Spleen (tissue), 7 donors: Measurements from ENCODE around the gene VGLL4.

Experiments used
- POLR2A ChIP-seq, 3 donors: fragments of 450-650 bp; IDR thresholded peaks; one replicate each; pipeline ENCODE4 v1.5.1; 2017; ENCODE audit warnings: antibody characterized with exemption in 3 of 3, mild to moderate bottlenecking in 1 of 3
- POLR2AphosphoS5 ChIP-seq, 3 donors: sonication (generic); formaldehyde crosslinking; IDR thresholded peaks; one replicate each; pipeline ENCODE4 v1.5.1; 2017; ENCODE audit warnings: antibody characterized with exemption in 3 of 3
- TF ChIP-seq, protein P1 (sequence below), 11 experiments: fragments of 200-600 bp in 7 of 11; fragments of 450-650 bp in 4 of 11; sonication (generic) in 4 of 11; IDR thresholded peaks in 8 of 11; conservative IDR thresholded peaks in 3 of 11; 1 replicate in 7 of 11; 2 replicates in 4 of 11; pipeline versions ENCODE4 v1.4.0 to v1.8.0; 2016 to 2021; ENCODE audit warnings: antibody characterized with exemption in 11 of 11, inconsistent platforms in 4 of 11, mild to moderate bottlenecking in 1 of 11
- donor health status: DM: no; HTN: no; CAD: no; lungs with moderate emphysema.
- donor health status: DM: no; HTN: no; CAD: no.
- donor health status: DM: no; HTN: no; CAD: no.

DNA sequence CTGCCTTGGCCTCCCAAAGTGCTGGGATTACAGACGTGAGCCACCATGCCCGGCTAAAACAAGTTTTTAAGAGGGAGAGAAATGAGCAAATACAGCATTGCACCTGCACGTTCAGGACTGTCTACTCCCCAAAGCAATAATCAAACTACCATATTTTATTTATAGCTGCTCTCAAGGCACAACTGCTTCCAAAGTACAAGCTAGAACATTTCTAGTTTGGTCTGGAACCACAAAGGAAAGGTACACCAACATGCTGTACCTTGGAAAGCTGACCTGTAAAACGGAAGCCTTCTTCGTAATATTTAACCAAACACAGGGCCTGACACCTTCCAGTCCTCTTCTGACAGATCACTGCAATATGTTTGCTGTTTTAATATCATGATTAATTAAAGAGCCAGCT is 14.5 kb upstream of the VGLL4 start:
- TF ChIP-seq, protein P1, sequence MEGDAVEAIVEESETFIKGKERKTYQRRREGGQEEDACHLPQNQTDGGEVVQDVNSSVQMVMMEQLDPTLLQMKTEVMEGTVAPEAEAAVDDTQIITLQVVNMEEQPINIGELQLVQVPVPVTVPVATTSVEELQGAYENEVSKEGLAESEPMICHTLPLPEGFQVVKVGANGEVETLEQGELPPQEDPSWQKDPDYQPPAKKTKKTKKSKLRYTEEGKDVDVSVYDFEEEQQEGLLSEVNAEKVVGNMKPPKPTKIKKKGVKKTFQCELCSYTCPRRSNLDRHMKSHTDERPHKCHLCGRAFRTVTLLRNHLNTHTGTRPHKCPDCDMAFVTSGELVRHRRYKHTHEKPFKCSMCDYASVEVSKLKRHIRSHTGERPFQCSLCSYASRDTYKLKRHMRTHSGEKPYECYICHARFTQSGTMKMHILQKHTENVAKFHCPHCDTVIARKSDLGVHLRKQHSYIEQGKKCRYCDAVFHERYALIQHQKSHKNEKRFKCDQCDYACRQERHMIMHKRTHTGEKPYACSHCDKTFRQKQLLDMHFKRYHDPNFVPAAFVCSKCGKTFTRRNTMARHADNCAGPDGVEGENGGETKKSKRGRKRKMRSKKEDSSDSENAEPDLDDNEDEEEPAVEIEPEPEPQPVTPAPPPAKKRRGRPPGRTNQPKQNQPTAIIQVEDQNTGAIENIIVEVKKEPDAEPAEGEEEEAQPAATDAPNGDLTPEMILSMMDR (IDR thresholded peaks at IDR 0.05 in 8 of 11, conservative IDR thresholded peaks at IDR 0.05 in 3 of 11): no peak
- no peak for TF ChIP-seq POLR2AphosphoS5 (IDR thresholded peaks at IDR 0.05)
- no peak for TF ChIP-seq POLR2A (IDR thresholded peaks at IDR 0.05)
